ENCODE data around the gene PTPDC1.
A peak's percentile ranks its signal among the peaks of the same experiment; 100 is the strongest.

The PTPDC1 gene

GRCh38 chr9:94139672-94140417 lies 55.6 kb downstream of the PTPDC1 start:
- Histone ChIP-seq H3K4me2 (no peak overlapping the region), H3K9ac (no peak overlapping the region), H4K20me1 (no peaks in the 10 kb centered on the region), H3K27me3 (no peaks in the 10 kb centered on the region), H3K9me3 (no peaks in the 10 kb centered on the region), H3K27ac (no peak overlapping the region), H3K36me3 (no peaks in the 10 kb centered on the region), H3K4me3 (no peak overlapping the region), H3K4me1 (no peaks in the 10 kb centered on the region)
- TF ChIP-seq Cebpa-rat (IDR thresholded peaks at IDR 0.05): no peak

- Histone ChIP-seq H3K27me3 (no peaks in the 10 kb centered on the region), H3K4me3 (no peak overlapping the region), H3K9me3 (no peaks in the 10 kb centered on the region), H3K4me1 (no peaks in the 10 kb centered on the region), H3K36me3 (no peaks in the 10 kb centered on the region), H4K20me1 (no peaks in the 10 kb centered on the region), H3K4me2 (no peak overlapping the region), H3K9ac (no peak overlapping the region), H3K27ac (no peak overlapping the region)
- no peak for TF ChIP-seq Cebpa-rat (IDR thresholded peaks at IDR 0.05)
Observed at GRCh38 chr9:94140418-94140780, 56.1 kb downstream of the PTPDC1 start.

GRCh38 chr9:94140791-94141790 lies 56.8 kb downstream of the PTPDC1 start:
- H3K9ac ChIP-seq: no peak overlapping the region
- no peaks in the 10 kb centered on the region for H3K9me3 ChIP-seq
- H3K27ac ChIP-seq: no peak overlapping the region
- no peaks in the 10 kb centered on the region for H3K27me3 ChIP-seq
- no peaks in the 10 kb centered on the region for H3K36me3 ChIP-seq
- H3K4me3 ChIP-seq: no peak overlapping the region
- no peaks in the 10 kb centered on the region for H4K20me1 ChIP-seq
- no peaks in the 10 kb centered on the region for H3K4me1 ChIP-seq
- TF ChIP-seq Cebpa-rat (IDR thresholded peaks at IDR 0.05): no peak
- H3K4me2 ChIP-seq: no peak overlapping the region

GRCh38 chr9:94142353-94142752 lies 58.1 kb downstream of the PTPDC1 start:
- Histone ChIP-seq H3K4me2 (no peak overlapping the region), H3K9me3 (no peaks in the 10 kb centered on the region), H4K20me1 (no peaks in the 10 kb centered on the region), H3K36me3 (no peaks in the 10 kb centered on the region), H3K27ac (no peak overlapping the region), H3K9ac (no peak overlapping the region), H3K4me1 (no peaks in the 10 kb centered on the region), H3K4me3 (no peak overlapping the region), H3K27me3 (no peaks in the 10 kb centered on the region)
- TF ChIP-seq Cebpa-rat (IDR thresholded peaks at IDR 0.05): no peak

- Histone ChIP-seq H3K4me3 (no peak overlapping the region), H3K27ac (no peak overlapping the region), H3K4me1 (peaks cover 2% of the 10 kb centered on the region), H3K9me3 (no peaks in the 10 kb centered on the region), H3K36me3 (no peaks in the 10 kb centered on the region), H4K20me1 (no peaks in the 10 kb centered on the region), H3K27me3 (no peaks in the 10 kb centered on the region), H3K9ac (no peak overlapping the region), H3K4me2 (no peak overlapping the region)
- no peak for TF ChIP-seq Cebpa-rat (IDR thresholded peaks at IDR 0.05)
Observed at GRCh38 chr9:94144394-94144793, 60.1 kb downstream of the PTPDC1 start.

- no peak overlapping the region for H3K4me3 ChIP-seq
- H3K27ac ChIP-seq: no peak overlapping the region
- peaks cover 14% of the 10 kb centered on the region for H3K4me1 ChIP-seq
- no peak for TF ChIP-seq Cebpa-rat (IDR thresholded peaks at IDR 0.05)
- H3K9me3 ChIP-seq: no peaks in the 10 kb centered on the region
- no peak overlapping the region for H3K9ac ChIP-seq
- H4K20me1 ChIP-seq: no peaks in the 10 kb centered on the region
- no peaks in the 10 kb centered on the region for H3K36me3 ChIP-seq
- no peak overlapping the region for H3K4me2 ChIP-seq
- no peaks in the 10 kb centered on the region for H3K27me3 ChIP-seq
Observed at GRCh38 chr9:94145640-94146039, 61.4 kb downstream of the PTPDC1 start.

GRCh38 chr9:94147776-94148175 lies 63.5 kb downstream of the PTPDC1 start:
- Histone ChIP-seq H3K9ac (no peak overlapping the region), H3K27ac (no peak overlapping the region), H3K4me1 (peaks cover 25% of the 10 kb centered on the region), H3K4me3 (no peak overlapping the region), H3K36me3 (no peaks in the 10 kb centered on the region), H4K20me1 (no peaks in the 10 kb centered on the region), H3K27me3 (no peaks in the 10 kb centered on the region), H3K4me2 (no peak overlapping the region), H3K9me3 (no peaks in the 10 kb centered on the region)
- TF ChIP-seq Cebpa-rat (IDR thresholded peaks at IDR 0.05): no peak

- Histone ChIP-seq H3K4me2 (no peak overlapping the region), H3K4me1 (peaks cover 28% of the 10 kb centered on the region), H3K9me3 (no peaks in the 10 kb centered on the region), H3K9ac (no peak overlapping the region), H4K20me1 (no peaks in the 10 kb centered on the region), H3K27ac (no peak overlapping the region), H3K36me3 (no peaks in the 10 kb centered on the region), H3K27me3 (no peaks in the 10 kb centered on the region), H3K4me3 (no peak overlapping the region)
- TF ChIP-seq Cebpa-rat (IDR thresholded peaks at IDR 0.05): no peak
Observed at GRCh38 chr9:94148419-94148818, 64.2 kb downstream of the PTPDC1 start.

- Histone ChIP-seq H3K4me1 (peaks cover 37% of the 10 kb centered on the region), H3K9me3 (peaks cover 9% of the 10 kb centered on the region), H3K4me3 (no peak overlapping the region), H3K4me2 (peak overlapping the region; percentile 82), H3K27me3 (no peaks in the 10 kb centered on the region), H3K27ac (0 out of 2 replicates have a peak overlapping the region, but pooled peaks have one; percentile 46), H3K36me3 (no peaks in the 10 kb centered on the region), H4K20me1 (no peaks in the 10 kb centered on the region), H3K9ac (no peak overlapping the region)
- TF ChIP-seq Cebpa-rat (IDR thresholded peaks at IDR 0.05): no peak
Observed at GRCh38 chr9:94149696-94150095, 65.4 kb downstream of the PTPDC1 start.

- Histone ChIP-seq H3K27ac (peak overlapping the region; percentile 46; the same call in 1 of the 2 replicates), H3K9me3 (peaks cover 14% of the 10 kb centered on the region), H3K9ac (no peak overlapping the region), H3K4me1 (peaks cover 37% of the 10 kb centered on the region), H3K27me3 (no peaks in the 10 kb centered on the region), H3K36me3 (no peaks in the 10 kb centered on the region), H3K4me2 (peak overlapping the region; percentile 82), H4K20me1 (no peaks in the 10 kb centered on the region), H3K4me3 (no peak overlapping the region)
- TF ChIP-seq Cebpa-rat (IDR thresholded peaks at IDR 0.05): no peak
Observed at GRCh38 chr9:94150279-94150828, 66.1 kb downstream of the PTPDC1 start.
